Naive thymus-derived CD4-positive, alpha-beta T cell (primary cell): Measurements from ENCODE around the gene RASGRF1. TPM values are rescaled to one million over a fixed set of nuclear protein-coding genes. Genes with fewer than 3 reads are reported as not detected.

Experiments used
- ATAC-seq: fragments of 150-1000 bp; cut with Tn5 transposase; 2 replicates; pipeline ENCODE4 v1.10.0; 2021; ENCODE audit warnings: mild to moderate bottlenecking, moderate library complexity
- CTCF ChIA-PET: fragments of 350-600 bp; sonication (Branson Sonifier 250); formaldehyde crosslinking; loops from one replicate; lab custom pipeline; 2021; ENCODE audit warnings: antibody characterized with exemption; lab: Charles Lee
- POLR2A ChIA-PET: fragments of 350-600 bp; sonication (Branson Sonifier 250); formaldehyde crosslinking; loops from one replicate; lab custom pipeline; 2021; ENCODE audit warnings: antibody characterized with exemption, inconsistent platforms; lab: Charles Lee
- DNase-seq, 9 donors: peaks; one replicate each; pipeline versions ENCODE4 v3.0.0 to v3.0.0-alpha.2; 2020 to 2022; ENCODE audit warnings: mixed read lengths in 1 of 9
- H3K27ac ChIP-seq: one replicate; pipeline ENCODE4 v1.7.0; 2013; ENCODE audit warnings: mild to moderate bottlenecking, low read depth, low read length, moderate library complexity
- H3K27me3 ChIP-seq, 2 donors: one replicate each; pipeline ENCODE4 v1.7.0; 2013; ENCODE audit warnings: low read length in 2 of 2, mild to moderate bottlenecking in 2 of 2, moderate library complexity in 2 of 2; ENCODE audit not compliant: control insufficient read depth in 2 of 2, insufficient read depth in 2 of 2
- H3K36me3 ChIP-seq, 3 experiments: 1 replicate in 2 of 3; 2 replicates in 1 of 3; pipeline ENCODE4 v1.7.0; 2013; ENCODE audit warnings: low read length in 3 of 3, mild to moderate bottlenecking in 3 of 3, moderate library complexity in 1 of 3; ENCODE audit not compliant: insufficient read depth in 3 of 3, control insufficient read depth in 2 of 3
- H3K4me1 ChIP-seq, 2 donors: one replicate each; pipeline ENCODE4 v1.7.0; 2013; ENCODE audit warnings: low read length in 2 of 2, mild to moderate bottlenecking in 2 of 2, moderate library complexity in 1 of 2; ENCODE audit not compliant: control insufficient read depth in 2 of 2, insufficient read depth in 2 of 2
- H3K4me3 ChIP-seq: 2 replicates; pipeline ENCODE4 v1.7.0; 2013; ENCODE audit warnings: mild to moderate bottlenecking, low read length
- H3K9me3 ChIP-seq, 3 experiments: 1 replicate in 2 of 3; 2 replicates in 1 of 3; pipeline ENCODE4 v1.7.0; 2013; ENCODE audit warnings: low read length in 3 of 3; ENCODE audit not compliant: control insufficient read depth in 2 of 3
- H3K27ac Mint-ChIP-seq, 9 donors: one replicate each; pipeline ENCODE4 v1.8.0; 2020 to 2022; ENCODE audit warnings: mixed read lengths in 9 of 9, mild to moderate bottlenecking in 8 of 9, moderate library complexity in 5 of 9, inconsistent platforms in 2 of 9
- H3K27me3 Mint-ChIP-seq, 5 donors: one replicate each; pipeline ENCODE4 v1.8.0; 2021 to 2022; ENCODE audit warnings: mixed read lengths in 5 of 5, mild to moderate bottlenecking in 1 of 5
- H3K36me3 Mint-ChIP-seq, 5 donors: one replicate each; pipeline ENCODE4 v1.8.0; 2020 to 2022; ENCODE audit warnings: mixed read lengths in 5 of 5, mild to moderate bottlenecking in 3 of 5, inconsistent platforms in 1 of 5
- H3K4me1 Mint-ChIP-seq, 7 donors: one replicate each; pipeline ENCODE4 v1.8.0; 2020 to 2022; ENCODE audit warnings: mixed read lengths in 7 of 7, mild to moderate bottlenecking in 3 of 7, inconsistent platforms in 1 of 7
- H3K4me3 Mint-ChIP-seq, 10 donors: one replicate each; pipeline ENCODE4 v1.8.0; 2020 to 2022; ENCODE audit warnings: mild to moderate bottlenecking in 10 of 10, mixed read lengths in 10 of 10, moderate library complexity in 6 of 10, inconsistent platforms in 2 of 10
- H3K9me3 Mint-ChIP-seq, 11 donors: one replicate each; pipeline ENCODE4 v1.8.0; 2020 to 2022; ENCODE audit warnings: mixed read lengths in 11 of 11, mild to moderate bottlenecking in 4 of 11, inconsistent platforms in 1 of 11, moderate library complexity in 1 of 11
- intact Hi-C, 2 donors: fragments of 100-400 bp; cut with micrococcal nuclease; formaldehyde crosslinking; loops; one replicate each; pipeline ENCODE4 v1.15.1; 2023
- polyA plus RNA-seq, 2 donors: library from polyadenylated mRNA; unstranded; fragments of 300-500 nt; fragmentation: Illumina TruSeq; gene quantifications; one replicate each; pipeline ENCODE4 v1.2.3, GENCODE V29; 2021
- total RNA-seq, 6 experiments: library from RNA in 5 of 6; stranded (reverse) in 5 of 6; gene quantifications; 1 replicate in 5 of 6; 2 replicates in 1 of 6; pipeline ENCODE4 v1.2.3 and lab custom pipeline; 2021 to 2026

Gene RASGRF1
- total and polyA plus RNA-seq, 7 experiments from 2014 or later = 0.07 to 0.10 TPM; not detected in 5

GRCh38 chr15:78993931-78994530, 96.5 kb downstream of the RASGRF1 start:
- H3K27ac Mint-ChIP-seq = no peak overlapping the region
- Histone ChIP-seq H3K4me1 (no peaks in the 10 kb centered on the region), H3K4me3 (no peak overlapping the region), H3K9me3 (no peaks in the 10 kb centered on the region), H3K27ac (no peak overlapping the region), H3K36me3 (no peaks in the 10 kb centered on the region), H3K27me3 (no peaks in the 10 kb centered on the region)
- no peaks in the 10 kb centered on the region for H3K36me3 Mint-ChIP-seq
- ChIA-PET POLR2A (no interaction called here), CTCF (no interaction called here)
- H3K9me3 Mint-ChIP-seq = no peaks in the 10 kb centered on the region
- DNase-seq (no peak), ATAC-seq (no peak)
- H3K4me3 Mint-ChIP-seq = no peak overlapping the region
- intact Hi-C loops = no loop called here
- peaks cover 0 to 8% (median 0%) of the 10 kb centered on the region in 5 donors for H3K27me3 Mint-ChIP-seq
- H3K4me1 Mint-ChIP-seq = peaks cover 0 to 6% (median 0%) of the 10 kb centered on the region in 7 donors

GRCh38 chr15:78993257-78993930, 97.2 kb downstream of the RASGRF1 start:
- no peaks in the 10 kb centered on the region for H3K4me1 ChIP-seq
- no peaks in the 10 kb centered on the region for H3K9me3 Mint-ChIP-seq
- H3K9me3 ChIP-seq = no peaks in the 10 kb centered on the region
- DNase-seq (no peak), ATAC-seq (no peak)
- POLR2A ChIA-PET = no interaction called here
- no peaks in the 10 kb centered on the region for H3K36me3 ChIP-seq
- peak overlapping the region in 1 of 9 donors; percentile 16 for H3K27ac Mint-ChIP-seq
- H3K36me3 Mint-ChIP-seq = no peaks in the 10 kb centered on the region
- no peak overlapping the region for H3K4me3 ChIP-seq
- CTCF ChIA-PET = no interaction called here
- H3K27ac ChIP-seq = no peak overlapping the region
- no peak overlapping the region for H3K4me3 Mint-ChIP-seq
- intact Hi-C loops = no loop called here
- peaks cover 0 to 8% (median 0%) of the 10 kb centered on the region in 7 donors for H3K4me1 Mint-ChIP-seq
- peaks cover 0 to 10% (median 0%) of the 10 kb centered on the region in 5 donors for H3K27me3 Mint-ChIP-seq
- no peaks in the 10 kb centered on the region for H3K27me3 ChIP-seq

- no peaks in the 10 kb centered on the region for H3K9me3 ChIP-seq
- no peaks in the 10 kb centered on the region for H3K9me3 Mint-ChIP-seq
- ATAC-seq (no peak), DNase-seq (no peak)
- no peak overlapping the region for H3K4me3 Mint-ChIP-seq
- ChIA-PET CTCF (no interaction called here), POLR2A (no interaction called here)
- no peaks in the 10 kb centered on the region for H3K36me3 Mint-ChIP-seq
- no peak overlapping the region for H3K27ac ChIP-seq
- no peak overlapping the region for H3K4me3 ChIP-seq
- peak overlapping the region in 1 of 9 donors; percentile 16 for H3K27ac Mint-ChIP-seq
- H3K27me3 ChIP-seq = no peaks in the 10 kb centered on the region
- peaks cover 0 to 15% (median 0%) of the 10 kb centered on the region in 5 donors for H3K27me3 Mint-ChIP-seq
- peaks cover 0 to 11% (median 0%) of the 10 kb centered on the region in 7 donors for H3K4me1 Mint-ChIP-seq
- H3K4me1 ChIP-seq = no peaks in the 10 kb centered on the region
- intact Hi-C loops = no loop called here
- H3K36me3 ChIP-seq = no peaks in the 10 kb centered on the region
These were observed 97.9 kb downstream of the RASGRF1 start for GRCh38 chr15:78992416-78993256.

GRCh38 chr15:78991879-78992278, 98.7 kb downstream of the RASGRF1 start:
- intact Hi-C loops = no loop called here
- DNase-seq (no peak), ATAC-seq (no peak)
- Mint-ChIP-seq H3K9me3 (no peaks in the 10 kb centered on the region), H3K27ac (no peak overlapping the region), H3K27me3 (peaks cover 0 to 17% (median 0%) of the 10 kb centered on the region in 5 donors), H3K4me3 (no peak overlapping the region), H3K36me3 (no peaks in the 10 kb centered on the region), H3K4me1 (peaks cover 0 to 11% (median 0%) of the 10 kb centered on the region in 7 donors)
- no peaks in the 10 kb centered on the region for H3K4me1 ChIP-seq
- H3K27me3 ChIP-seq = no peaks in the 10 kb centered on the region
- POLR2A ChIA-PET = no interaction called here
- no peaks in the 10 kb centered on the region for H3K36me3 ChIP-seq
- no peak overlapping the region for H3K4me3 ChIP-seq
- CTCF ChIA-PET = no interaction called here
- H3K27ac ChIP-seq = no peak overlapping the region
- H3K9me3 ChIP-seq = no peaks in the 10 kb centered on the region

- ChIA-PET CTCF (no interaction called here), POLR2A (no interaction called here)
- Histone ChIP-seq H3K36me3 (no peaks in the 10 kb centered on the region), H3K27ac (no peak overlapping the region), H3K4me3 (no peak overlapping the region), H3K9me3 (no peaks in the 10 kb centered on the region), H3K4me1 (no peaks in the 10 kb centered on the region), H3K27me3 (no peaks in the 10 kb centered on the region)
- intact Hi-C loops = no loop called here
- Mint-ChIP-seq H3K4me1 (peaks cover 0 to 11% (median 0%) of the 10 kb centered on the region in 7 donors), H3K9me3 (no peaks in the 10 kb centered on the region), H3K36me3 (no peaks in the 10 kb centered on the region), H3K27ac (no peak overlapping the region), H3K27me3 (peaks cover 0 to 17% (median 0%) of the 10 kb centered on the region in 5 donors), H3K4me3 (no peak overlapping the region)
- DNase-seq (no peak), ATAC-seq (no peak)
These were observed 99.1 kb downstream of the RASGRF1 start for GRCh38 chr15:78991476-78991875.

- no peaks in the 10 kb centered on the region for H3K27me3 ChIP-seq
- DNase-seq (no peak), ATAC-seq (no peak)
- no peaks in the 10 kb centered on the region for H3K36me3 Mint-ChIP-seq
- no peaks in the 10 kb centered on the region for H3K9me3 ChIP-seq
- H3K27me3 Mint-ChIP-seq = peaks cover 0 to 18% (median 0%) of the 10 kb centered on the region in 5 donors
- no peak overlapping the region for H3K27ac ChIP-seq
- H3K4me3 Mint-ChIP-seq = no peak overlapping the region
- no peak overlapping the region for H3K4me3 ChIP-seq
- no peak overlapping the region for H3K27ac Mint-ChIP-seq
- POLR2A ChIA-PET = no interaction called here
- intact Hi-C loops = no loop called here
- CTCF ChIA-PET = no interaction called here
- H3K4me1 Mint-ChIP-seq = peaks cover 0 to 11% (median 0%) of the 10 kb centered on the region in 7 donors
- H3K4me1 ChIP-seq = no peaks in the 10 kb centered on the region
- H3K9me3 Mint-ChIP-seq = no peaks in the 10 kb centered on the region
- no peaks in the 10 kb centered on the region for H3K36me3 ChIP-seq
These were observed 100.3 kb downstream of the RASGRF1 start for GRCh38 chr15:78990278-78990677.
